GM23248 (cell line): Measurements from ENCODE around the gene CBX8.

Experiments used
- EZH2 ChIP-seq: fragments of 200-600 bp; sonication (generic); IDR thresholded peaks from 2 replicates; pipeline ENCODE4 v1.6.1; 2018; ENCODE audit warnings: antibody characterized with exemption, mild to moderate bottlenecking; ENCODE audit not compliant: insufficient read depth, poor library complexity, severe bottlenecking
- EZH2phosphoT487 ChIP-seq: fragments of 200-600 bp; sonication (generic); IDR thresholded peaks from 2 replicates; pipeline ENCODE4 v1.6.1; 2018; ENCODE audit warnings: antibody characterized with exemption, moderate library complexity, mild to moderate bottlenecking, low read depth; ENCODE audit not compliant: insufficient read depth

DNA sequence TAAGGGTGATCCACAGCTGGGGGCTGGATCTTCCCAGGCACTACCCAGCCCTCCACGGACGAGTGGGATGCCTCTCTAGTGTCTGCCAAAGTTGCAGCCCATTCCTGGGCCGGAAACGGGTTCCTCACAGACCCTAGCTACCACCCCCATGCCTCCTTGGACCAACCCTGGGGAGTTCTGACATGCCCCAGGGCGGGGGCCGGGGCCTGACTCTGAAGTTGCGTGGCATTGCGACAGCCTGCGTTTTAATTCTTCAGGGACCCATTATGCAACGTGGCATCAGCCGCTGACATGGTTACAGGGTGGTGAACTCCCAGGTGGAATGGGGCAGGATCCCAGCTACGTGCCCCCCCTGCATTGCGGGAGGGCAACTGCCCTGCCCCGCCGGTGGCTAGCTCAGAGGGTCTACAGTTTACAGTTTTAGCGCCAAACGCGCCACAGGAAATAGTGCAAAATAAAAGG lies 39.7 kb upstream of the CBX8 start:
- TF ChIP-seq EZH2, result no peak
- no peak for TF ChIP-seq EZH2phosphoT487
